B cell (primary cell): ENCODE results near the gene STK38L.

Experiments
- CTCF ChIP-seq: fragments of 200-600 bp; IDR thresholded peaks from one replicate; pipeline ENCODE4 v1.8.0; 2022; ENCODE audit warnings: antibody characterized with exemption, mild to moderate bottlenecking
- EZH2 ChIP-seq: IDR thresholded peaks from 2 replicates; pipeline ENCODE4 v1.6.1; 2012; ENCODE audit warnings: borderline replicate concordance, low read depth, mild to moderate bottlenecking, moderate library complexity, low read length; ENCODE audit not compliant: insufficient read depth, poor library complexity, severe bottlenecking

- no peak for TF ChIP-seq CTCF
- no peak for TF ChIP-seq EZH2
Observed at GRCh38 chr12:27207615-27208413, 36.3 kb upstream of the STK38L start.
